ENCODE data around the gene IVD.
A peak's percentile ranks its signal among the peaks of the same experiment; 100 is the strongest.
"Not testable (repeated sequence)": the region's sequence is repeated elsewhere in the genome, so short reads cannot be mapped to it uniquely, and the experiment has no call there.

Gene IVD

DNA sequence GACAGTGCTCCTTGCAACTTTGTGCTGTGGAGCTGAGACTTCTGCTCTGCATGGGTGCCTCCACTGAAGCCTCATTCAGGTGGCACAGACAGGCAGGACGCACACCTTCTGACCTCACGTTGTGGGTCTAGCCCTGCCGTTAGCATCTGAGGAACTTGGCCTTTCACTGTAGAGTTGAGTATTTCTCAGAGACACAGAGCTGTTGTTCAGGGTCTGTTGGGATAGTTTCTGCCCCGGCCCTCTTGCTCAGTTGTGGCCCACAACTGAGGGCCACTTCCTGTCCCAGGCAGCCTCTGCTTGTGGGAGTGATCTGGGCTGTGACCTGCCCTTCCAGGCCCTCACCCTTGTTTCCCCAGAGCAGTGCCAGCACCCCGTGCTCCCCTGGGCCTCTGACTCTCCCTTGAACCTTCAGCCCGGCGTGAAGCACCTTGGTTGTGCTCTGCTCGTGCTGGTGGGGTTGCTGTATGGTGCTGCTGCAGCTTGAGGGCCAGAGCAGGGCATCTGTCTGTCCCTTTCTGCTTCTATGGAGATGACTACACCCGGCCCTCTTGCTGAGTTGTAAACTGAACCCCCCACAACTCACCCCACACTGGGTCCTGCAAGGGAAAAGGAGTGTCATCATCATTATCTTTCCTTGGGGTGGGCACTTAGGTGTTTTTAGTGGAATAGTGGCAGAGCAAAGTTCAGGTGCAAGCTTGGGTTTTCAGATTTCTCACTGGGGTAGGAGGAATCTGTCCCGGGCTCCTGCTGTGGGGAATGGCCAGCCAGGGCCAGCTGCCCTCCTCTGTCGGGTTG is 46.9 kb downstream of the IVD start:
- Histone ChIP-seq H3K9me3 (ENCODE audit: control insufficient read depth, low read length) (no peaks in the 10 kb centered on the region), H3K4me1 (ENCODE audit: control insufficient read depth, insufficient read depth, low read length, poor library complexity, severe bottlenecking) (peaks cover 44% of the 10 kb centered on the region), H3K4me3 (ENCODE audit: extremely low read depth, insufficient read depth, low read length, poor library complexity, severe bottlenecking) (no peak overlapping the region), H3K27ac (ENCODE audit: low read depth, low read length, severe bottlenecking) (no peak overlapping the region), H3K36me3 (ENCODE audit: control insufficient read depth, insufficient read depth, low read length) (peaks cover 4% of the 10 kb centered on the region)
- 71 to 82% methylated on average over 4 to 7 of the region's 11 CpGs for WGBS, 2 experiments (ENCODE audit: insufficient coverage in 2 of 2)

DNA sequence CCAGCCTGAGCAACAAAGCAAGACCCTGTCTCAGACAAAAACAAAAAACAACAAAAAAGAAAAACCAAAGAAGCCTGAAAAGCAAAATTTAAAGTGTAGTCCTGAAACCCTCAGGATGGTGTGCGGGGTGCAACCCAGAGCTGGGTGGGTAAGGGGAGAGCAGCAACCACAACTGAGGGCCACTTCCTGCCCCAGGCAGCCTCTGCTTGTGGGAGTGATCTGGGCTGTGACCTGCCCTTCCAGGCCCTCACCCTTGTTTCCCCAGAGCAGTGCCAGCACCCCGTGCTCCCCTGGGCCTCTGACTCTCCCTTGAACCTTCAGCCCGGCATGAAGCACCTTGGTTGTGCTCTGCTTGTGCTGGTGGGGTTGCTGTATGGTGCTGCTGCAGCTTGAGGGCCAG is 48.3 kb downstream of the IVD start:
- H3K9me3 ChIP-seq (ENCODE audit: control insufficient read depth, low read length); H3K36me3 ChIP-seq (ENCODE audit: control insufficient read depth, insufficient read depth, low read length); H3K27ac ChIP-seq (ENCODE audit: low read depth, low read length, severe bottlenecking); H3K4me3 ChIP-seq (ENCODE audit: extremely low read depth, insufficient read depth, low read length, poor library complexity, severe bottlenecking): not testable (repeated sequence)
- 100% methylated on average over 1 of the region's 3 CpGs for WGBS, 2 experiments (ENCODE audit: insufficient coverage in 2 of 2)
- peaks cover 44% of the 10 kb centered on the region for H3K4me1 ChIP-seq (ENCODE audit: control insufficient read depth, insufficient read depth, low read length, poor library complexity, severe bottlenecking)

DNA sequence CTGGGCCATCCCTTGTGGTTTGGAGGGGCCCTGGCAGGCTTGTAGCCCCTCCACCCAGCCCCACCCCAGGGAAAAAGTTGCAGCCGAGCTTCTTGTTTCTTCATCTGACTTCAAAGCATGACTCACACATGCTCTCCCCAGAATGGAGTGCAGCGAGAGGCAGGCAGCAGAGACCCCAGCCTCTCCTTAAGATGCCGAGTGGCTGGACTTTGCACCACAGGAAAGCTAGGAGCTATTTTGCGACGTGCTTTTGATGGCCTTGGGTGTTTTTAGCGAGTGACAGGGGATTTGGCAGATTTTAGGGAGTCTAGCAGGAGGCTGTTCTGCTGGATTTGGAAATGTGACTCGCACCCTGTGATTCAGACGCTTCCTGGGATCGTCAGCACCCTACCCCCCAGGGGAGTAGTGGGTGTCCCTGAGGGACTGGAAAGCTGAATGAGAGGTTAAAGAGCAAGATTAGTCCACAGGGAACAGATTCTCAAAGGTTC is 49.4 kb downstream of the IVD start:
- H3K4me3 ChIP-seq (ENCODE audit: extremely low read depth, insufficient read depth, low read length, poor library complexity, severe bottlenecking): no peak overlapping the region
- 20 to 55% methylated on average over 1 to 8 of the region's 9 CpGs for WGBS, 2 experiments (ENCODE audit: insufficient coverage in 2 of 2)
- H3K9me3 ChIP-seq (ENCODE audit: control insufficient read depth, low read length): no peaks in the 10 kb centered on the region
- peaks cover 44% of the 10 kb centered on the region for H3K4me1 ChIP-seq (ENCODE audit: control insufficient read depth, insufficient read depth, low read length, poor library complexity, severe bottlenecking)
- H3K27ac ChIP-seq (ENCODE audit: low read depth, low read length, severe bottlenecking): peak overlapping the region; percentile 41
- H3K36me3 ChIP-seq (ENCODE audit: control insufficient read depth, insufficient read depth, low read length): peaks cover 20% of the 10 kb centered on the region

- Histone ChIP-seq H3K36me3 (ENCODE audit: control insufficient read depth, insufficient read depth, low read length) (peaks cover 23% of the 10 kb centered on the region), H3K27ac (ENCODE audit: low read depth, low read length, severe bottlenecking) (no peak overlapping the region), H3K9me3 (ENCODE audit: control insufficient read depth, low read length) (no peaks in the 10 kb centered on the region), H3K4me3 (ENCODE audit: extremely low read depth, insufficient read depth, low read length, poor library complexity, severe bottlenecking) (no peak overlapping the region), H3K4me1 (ENCODE audit: control insufficient read depth, insufficient read depth, low read length, poor library complexity, severe bottlenecking) (peaks cover 40% of the 10 kb centered on the region)
- WGBS, 2 experiments (ENCODE audit: insufficient coverage in 2 of 2): 78 to 87% methylated on average over 7 of the region's 7 CpGs
These were observed 50.7 kb downstream of the IVD start for GRCh38 chr15:40456299-40456712.

GRCh38 chr15:40456738-40457137 is 51.1 kb downstream of the IVD start:
- no peak overlapping the region for H3K27ac ChIP-seq (ENCODE audit: low read depth, low read length, severe bottlenecking)
- no peaks in the 10 kb centered on the region for H3K9me3 ChIP-seq (ENCODE audit: control insufficient read depth, low read length)
- peaks cover 39% of the 10 kb centered on the region for H3K4me1 ChIP-seq (ENCODE audit: control insufficient read depth, insufficient read depth, low read length, poor library complexity, severe bottlenecking)
- H3K36me3 ChIP-seq (ENCODE audit: control insufficient read depth, insufficient read depth, low read length): peaks cover 26% of the 10 kb centered on the region
- whole genome bisulfite sequencing, 2 experiments (ENCODE audit: insufficient coverage in 2 of 2): 83 to 95% methylated on average over 3 of the region's 4 CpGs
- no peak overlapping the region for H3K4me3 ChIP-seq (ENCODE audit: extremely low read depth, insufficient read depth, low read length, poor library complexity, severe bottlenecking)

- 96% methylated on average over 37 of the region's 37 CpGs for WGBS, 2 experiments (ENCODE audit: insufficient coverage in 2 of 2)
- no peak overlapping the region for H3K27ac ChIP-seq (ENCODE audit: low read depth, low read length, severe bottlenecking)
- H3K9me3 ChIP-seq (ENCODE audit: control insufficient read depth, low read length): no peaks in the 10 kb centered on the region
- peaks cover 26% of the 10 kb centered on the region for H3K4me1 ChIP-seq (ENCODE audit: control insufficient read depth, insufficient read depth, low read length, poor library complexity, severe bottlenecking)
- peaks cover 45% of the 10 kb centered on the region for H3K36me3 ChIP-seq (ENCODE audit: control insufficient read depth, insufficient read depth, low read length)
- H3K4me3 ChIP-seq (ENCODE audit: extremely low read depth, insufficient read depth, low read length, poor library complexity, severe bottlenecking): no peak overlapping the region
These were observed 53.1 kb downstream of the IVD start for GRCh38 chr15:40458495-40459371.

DNA sequence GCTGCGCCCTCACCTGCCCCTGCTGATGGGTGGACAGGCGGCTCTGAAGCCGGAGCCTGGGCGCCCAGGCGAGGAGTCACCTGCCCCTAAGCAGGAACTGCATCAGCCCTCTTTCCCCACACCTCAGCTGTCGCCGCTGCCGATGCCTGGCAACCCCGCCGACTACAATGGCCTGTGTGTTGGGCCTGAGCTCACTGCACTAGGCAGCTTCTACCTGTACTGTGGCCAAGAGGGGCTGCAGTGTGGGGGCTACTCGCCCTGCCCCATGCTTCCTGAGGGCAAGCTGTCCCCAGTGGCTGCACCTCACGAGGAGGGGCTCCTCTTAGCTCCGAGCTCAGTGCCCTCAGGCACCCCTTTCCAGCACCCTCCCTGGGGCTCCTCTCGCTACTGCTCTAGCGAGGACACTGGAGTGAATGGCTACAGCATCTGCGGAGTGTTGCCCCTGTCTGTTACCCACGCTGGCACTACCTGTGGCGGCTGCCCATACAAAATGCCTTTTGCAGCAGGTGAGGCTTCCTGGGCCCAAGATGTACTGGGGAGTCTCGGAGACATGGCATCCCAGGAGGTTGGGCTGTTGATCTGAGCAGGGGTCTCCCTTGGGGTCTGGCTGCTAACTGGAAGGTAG is 53.9 kb downstream of the IVD start:
- H3K36me3 ChIP-seq (ENCODE audit: control insufficient read depth, insufficient read depth, low read length): peaks cover 53% of the 10 kb centered on the region
- no peak overlapping the region for H3K4me3 ChIP-seq (ENCODE audit: extremely low read depth, insufficient read depth, low read length, poor library complexity, severe bottlenecking)
- no peak overlapping the region for H3K27ac ChIP-seq (ENCODE audit: low read depth, low read length, severe bottlenecking)
- H3K4me1 ChIP-seq (ENCODE audit: control insufficient read depth, insufficient read depth, low read length, poor library complexity, severe bottlenecking): peaks cover 18% of the 10 kb centered on the region
- no peaks in the 10 kb centered on the region for H3K9me3 ChIP-seq (ENCODE audit: control insufficient read depth, low read length)
- WGBS, 2 experiments (ENCODE audit: insufficient coverage in 2 of 2): 94 to 96% methylated on average over 11 to 19 of the region's 19 CpGs

DNA sequence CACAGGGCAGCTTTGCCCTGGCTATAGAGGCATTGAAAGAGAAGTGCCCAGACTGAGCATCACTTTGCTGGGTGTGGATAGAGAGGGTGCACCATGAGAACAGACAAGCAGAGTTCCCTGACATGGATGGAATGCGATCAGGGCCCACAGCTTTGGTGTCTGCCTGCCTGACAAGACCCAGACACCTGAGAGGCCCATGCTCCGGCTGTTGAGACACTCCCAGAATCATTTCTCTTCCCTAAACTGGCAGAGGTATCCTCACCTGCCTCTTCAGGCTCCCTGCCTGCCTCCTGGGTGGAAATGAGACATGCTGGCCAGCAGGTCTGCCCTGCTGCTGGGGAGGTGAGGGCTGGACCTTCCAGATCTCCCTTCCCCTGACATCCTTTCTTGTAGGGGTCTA is 54.8 kb downstream of the IVD start:
- Histone ChIP-seq H3K36me3 (ENCODE audit: control insufficient read depth, insufficient read depth, low read length) (peaks cover 62% of the 10 kb centered on the region), H3K4me1 (ENCODE audit: control insufficient read depth, insufficient read depth, low read length, poor library complexity, severe bottlenecking) (peaks cover 9% of the 10 kb centered on the region), H3K9me3 (ENCODE audit: control insufficient read depth, low read length) (no peaks in the 10 kb centered on the region), H3K27ac (ENCODE audit: low read depth, low read length, severe bottlenecking) (no peak overlapping the region), H3K4me3 (ENCODE audit: extremely low read depth, insufficient read depth, low read length, poor library complexity, severe bottlenecking) (no peak overlapping the region)
- 83 to 94% methylated on average over 2 of the region's 2 CpGs for WGBS, 2 experiments (ENCODE audit: insufficient coverage in 2 of 2)

DNA sequence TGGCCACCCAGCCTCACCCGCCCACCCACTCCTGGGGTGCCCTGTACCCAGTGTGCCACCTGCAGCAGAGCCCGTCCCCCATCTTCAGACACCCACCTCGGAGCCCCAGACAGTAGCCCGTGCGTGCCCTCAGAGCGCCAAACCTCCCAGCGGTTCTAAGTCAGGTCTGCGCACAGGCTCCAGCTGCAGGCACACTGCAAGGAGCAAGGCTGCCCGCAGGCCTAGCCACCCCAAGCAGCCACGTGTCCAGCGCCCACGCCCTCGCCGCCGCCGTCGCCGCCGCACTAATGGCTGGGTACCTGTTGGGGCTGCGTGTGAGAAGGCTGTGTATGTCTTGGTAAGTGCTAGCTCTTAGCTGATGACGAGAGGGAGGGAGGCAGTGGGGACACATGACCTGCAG is 56.4 kb downstream of the IVD start:
- Histone ChIP-seq H3K4me3 (ENCODE audit: extremely low read depth, insufficient read depth, low read length, poor library complexity, severe bottlenecking) (no peak overlapping the region), H3K27ac (ENCODE audit: low read depth, low read length, severe bottlenecking) (no peak overlapping the region), H3K4me1 (ENCODE audit: control insufficient read depth, insufficient read depth, low read length, poor library complexity, severe bottlenecking) (no peaks in the 10 kb centered on the region), H3K36me3 (ENCODE audit: control insufficient read depth, insufficient read depth, low read length) (peaks cover 77% of the 10 kb centered on the region), H3K9me3 (ENCODE audit: control insufficient read depth, low read length) (no peaks in the 10 kb centered on the region)
- WGBS, 2 experiments (ENCODE audit: insufficient coverage in 2 of 2): 92 to 95% methylated on average over 5 to 16 of the region's 21 CpGs

DNA sequence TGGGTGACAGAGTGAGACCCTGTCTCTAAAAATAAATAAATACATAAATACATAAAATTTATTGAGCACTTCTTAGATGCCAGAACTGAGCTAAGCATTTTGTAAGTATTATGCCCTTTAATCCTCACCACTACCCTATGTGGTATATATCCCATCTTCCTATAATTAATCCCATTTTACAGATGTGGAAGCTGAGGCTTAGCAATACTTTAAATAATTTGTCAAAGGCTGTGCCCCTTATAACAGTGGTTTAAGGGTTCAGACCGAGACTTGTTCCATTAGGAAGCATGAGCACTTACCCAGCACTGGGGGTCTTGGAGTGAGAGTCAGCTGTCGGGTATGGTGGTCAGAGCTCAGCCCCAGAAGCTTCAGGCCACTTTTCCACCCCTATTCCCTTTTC is 57.7 kb downstream of the IVD start:
- 96 to 100% methylated on average over 1 to 2 of the region's 2 CpGs for WGBS, 2 experiments (ENCODE audit: insufficient coverage in 2 of 2)
- no peaks in the 10 kb centered on the region for H3K4me1 ChIP-seq (ENCODE audit: control insufficient read depth, insufficient read depth, low read length, poor library complexity, severe bottlenecking)
- no peaks in the 10 kb centered on the region for H3K9me3 ChIP-seq (ENCODE audit: control insufficient read depth, low read length)
- no peak overlapping the region for H3K27ac ChIP-seq (ENCODE audit: low read depth, low read length, severe bottlenecking)
- no peak overlapping the region for H3K4me3 ChIP-seq (ENCODE audit: extremely low read depth, insufficient read depth, low read length, poor library complexity, severe bottlenecking)
- H3K36me3 ChIP-seq (ENCODE audit: control insufficient read depth, insufficient read depth, low read length): peaks cover 84% of the 10 kb centered on the region

All from mesodermal cell (in vitro differentiated cells).